ENCODE results near the gene TENT5A.

- TF ChIP-seq CTCF (IDR thresholded peaks at IDR 0.05) (no peak), POLR2A (IDR thresholded peaks at IDR 0.05) (no peak)
Observed at GRCh38 chr6:81793821-81794475, 41.5 kb upstream of the TENT5A start.

All from lower leg skin (tissue), 3 donors.